Activated gamma-delta T cell treated with Interleukin-2 at 50 U/mL for 16 hours (primary cell): ENCODE data around the gene UPK3BL1.
"Not testable (repeated sequence)": the region's sequence is repeated elsewhere in the genome, so short reads cannot be mapped to it uniquely, and the experiment has no call there.

Source experiments
- DNase-seq: peaks from one replicate; pipeline ENCODE4 v3.0.0-alpha.2; 2020

Gene UPK3BL1, protein sequence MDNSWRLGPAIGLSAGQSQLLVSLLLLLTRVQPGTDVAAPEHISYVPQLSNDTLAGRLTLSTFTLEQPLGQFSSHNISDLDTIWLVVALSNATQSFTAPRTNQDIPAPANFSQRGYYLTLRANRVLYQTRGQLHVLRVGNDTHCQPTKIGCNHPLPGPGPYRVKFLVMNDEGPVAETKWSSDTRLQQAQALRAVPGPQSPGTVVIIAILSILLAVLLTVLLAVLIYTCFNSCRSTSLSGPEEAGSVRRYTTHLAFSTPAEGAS

DNA sequence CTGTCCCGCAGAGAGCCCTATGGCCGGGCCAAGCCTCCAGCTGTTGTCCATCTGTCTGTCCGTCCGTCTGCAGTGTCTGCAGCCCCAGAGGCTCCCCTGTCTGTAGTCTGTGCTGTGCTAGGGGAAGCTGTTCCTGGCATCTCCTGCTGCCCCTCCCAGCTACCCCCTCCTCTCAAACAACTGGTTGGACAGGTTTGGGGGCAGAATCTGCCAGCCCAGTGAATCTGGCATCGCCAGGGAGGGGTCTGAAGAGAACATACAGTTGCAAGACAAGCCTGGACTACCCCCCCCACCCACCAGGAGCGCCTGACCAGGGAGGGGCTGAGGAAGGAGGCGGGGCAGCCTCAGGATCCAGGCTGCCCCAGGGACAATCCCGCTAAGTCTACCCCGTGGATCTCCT, at the start of gene UPK3BL1:
UPK3BL1 (minus strand) TSS at position 101 of the 400 bp plus-strand sequence; CDS start at position 51, 50 bp downstream.
- DNase-seq: not testable (repeated sequence)

GRCh38 chr7:102690602-102691001, 48.0 kb upstream of the UPK3BL1 start:
- DNase-seq: not testable (repeated sequence)

- DNase-seq: not testable (repeated sequence)
Observed at GRCh38 chr7:102689436-102690282, 47.1 kb upstream of the UPK3BL1 start.

DNA sequence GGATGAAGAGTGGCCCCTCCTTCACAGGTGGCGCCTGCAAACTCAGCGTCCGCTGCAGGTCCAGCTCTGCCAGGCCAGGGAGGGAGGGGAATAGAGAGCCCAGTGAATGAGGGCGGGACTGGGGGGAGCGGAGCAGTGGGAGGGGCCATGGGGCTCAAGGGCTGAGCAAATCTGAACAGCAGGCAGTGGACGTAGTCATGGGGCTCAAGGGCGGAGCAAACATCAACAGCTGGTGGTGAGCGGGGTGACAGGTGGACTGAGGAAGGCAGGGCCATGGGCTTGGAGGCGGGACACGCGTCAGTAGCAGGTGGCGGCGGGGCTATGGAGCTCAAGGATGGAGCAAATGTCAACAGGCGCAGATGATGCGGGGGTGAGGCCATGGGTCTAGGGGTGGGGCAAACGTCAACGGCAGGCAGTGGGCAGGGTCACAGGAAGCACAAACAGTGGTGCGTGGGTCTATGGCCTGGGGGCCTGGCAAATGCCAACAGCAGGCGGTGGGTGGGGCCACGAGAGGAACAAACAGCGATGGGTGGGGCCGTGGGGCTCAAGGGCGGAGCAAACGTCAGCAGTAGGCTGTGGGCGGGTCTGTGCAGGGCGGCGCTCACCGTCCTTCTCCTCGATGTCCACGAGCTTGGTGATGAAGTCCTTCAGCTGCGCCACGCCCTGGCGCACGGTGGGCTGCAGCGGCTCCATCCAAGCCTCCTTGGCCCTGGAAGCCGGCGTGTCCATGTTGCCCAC, 45.9 kb upstream of the UPK3BL1 start:
- DNase-seq: not testable (repeated sequence)

- not testable (repeated sequence) for DNase-seq
Observed at GRCh38 chr7:102682560-102682959, 40.0 kb upstream of the UPK3BL1 start.

GRCh38 chr7:102680780-102681179, 38.2 kb upstream of the UPK3BL1 start:
- DNase-seq: not testable (repeated sequence)

DNA sequence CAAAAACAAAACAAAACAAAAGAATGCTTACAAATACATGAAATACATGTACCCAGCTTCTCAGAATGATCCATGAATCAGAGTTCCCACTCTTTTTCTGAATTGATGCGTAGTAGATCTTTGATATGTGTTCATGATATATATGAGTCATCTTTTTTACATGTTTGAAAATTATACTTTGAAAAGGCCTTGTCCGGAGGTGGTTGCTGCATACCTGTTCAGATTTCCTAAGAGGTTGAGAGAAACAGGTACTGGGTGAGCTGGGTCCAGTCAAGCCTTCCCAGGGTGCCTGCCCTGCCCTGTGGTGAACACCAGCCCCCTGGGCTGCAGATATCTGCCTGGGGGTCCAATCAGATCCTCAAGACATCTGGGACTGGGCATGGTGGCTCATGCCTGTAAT, 33.0 kb upstream of the UPK3BL1 start:
- DNase-seq: not testable (repeated sequence)

DNA sequence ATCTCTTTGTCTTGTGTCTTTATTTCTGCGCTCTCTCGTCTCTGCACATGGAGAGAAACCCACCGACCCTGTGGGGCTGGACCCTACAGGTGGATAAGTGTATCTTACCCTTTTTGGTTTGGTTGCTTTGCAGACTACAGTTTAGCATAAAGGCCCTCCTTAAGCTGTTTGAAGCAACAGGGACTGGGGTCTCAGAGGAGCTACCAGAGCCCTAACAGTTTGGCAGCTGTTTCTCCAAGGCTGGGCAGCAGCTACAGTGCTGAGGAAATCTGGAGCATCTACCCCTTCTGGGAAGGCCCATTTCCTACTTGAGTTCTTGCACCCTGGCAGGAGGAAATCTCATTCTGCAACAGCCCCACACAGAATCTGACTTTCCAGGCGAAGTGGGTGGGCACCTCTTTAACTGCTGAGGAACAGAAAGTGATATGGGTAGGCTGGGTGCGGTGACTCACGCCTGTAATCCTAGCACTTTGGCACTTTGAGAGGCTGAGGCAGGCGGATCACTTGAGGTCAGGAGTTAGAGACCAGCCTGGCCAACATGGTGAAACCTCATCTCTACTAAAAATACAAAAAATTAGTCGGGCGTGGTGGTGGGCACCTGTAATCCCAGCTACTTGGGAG, 31.0 kb upstream of the UPK3BL1 start:
- DNase-seq: not testable (repeated sequence)

DNA sequence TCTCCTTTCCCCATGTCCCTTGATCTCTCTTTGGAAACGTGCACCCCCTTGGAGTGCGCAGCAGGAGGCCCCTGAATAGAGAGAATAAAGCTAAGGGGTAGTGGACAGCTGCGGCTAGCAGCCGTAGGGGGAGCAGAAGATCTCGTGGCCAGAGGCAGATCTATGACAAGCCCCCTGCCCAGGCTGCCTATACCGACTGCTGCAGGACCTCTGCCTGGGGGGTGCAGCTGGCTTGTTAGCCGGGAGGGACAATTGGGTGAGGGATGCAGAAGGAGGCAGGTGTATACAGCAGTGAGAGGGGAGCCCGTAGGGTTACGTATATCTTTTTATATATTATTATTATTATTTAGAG, 29.3 kb upstream of the UPK3BL1 start:
- not testable (repeated sequence) for DNase-seq

GRCh38 chr7:102671166-102671955, 28.8 kb upstream of the UPK3BL1 start, which contains the start of gene POLR2J2:
POLR2J2 (minus strand) TSS chr7:102671663; CDS start chr7:102671601, 62 bp downstream.
- DNase-seq: not testable (repeated sequence)

DNA sequence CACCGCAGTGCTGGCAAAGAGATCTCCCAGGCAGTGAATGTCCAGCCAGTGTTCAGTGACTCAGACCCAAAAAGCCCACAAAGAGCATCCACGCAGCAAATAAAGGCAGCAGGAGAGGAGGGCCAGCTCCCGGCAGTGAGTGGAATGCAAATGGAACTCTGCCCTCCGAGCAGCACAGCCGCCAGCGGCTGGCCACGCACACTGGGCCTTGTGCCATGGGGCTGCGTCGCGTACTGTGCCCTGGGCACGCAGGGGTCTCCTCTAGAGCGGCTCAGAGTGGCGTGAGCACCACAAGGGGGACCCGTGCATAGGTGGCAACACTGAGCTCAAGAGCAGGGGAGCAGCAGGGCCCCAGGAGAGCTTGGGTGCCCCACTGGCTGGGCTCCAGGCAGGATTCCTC, 24.9 kb upstream of the UPK3BL1 start:
- not testable (repeated sequence) for DNase-seq

DNA sequence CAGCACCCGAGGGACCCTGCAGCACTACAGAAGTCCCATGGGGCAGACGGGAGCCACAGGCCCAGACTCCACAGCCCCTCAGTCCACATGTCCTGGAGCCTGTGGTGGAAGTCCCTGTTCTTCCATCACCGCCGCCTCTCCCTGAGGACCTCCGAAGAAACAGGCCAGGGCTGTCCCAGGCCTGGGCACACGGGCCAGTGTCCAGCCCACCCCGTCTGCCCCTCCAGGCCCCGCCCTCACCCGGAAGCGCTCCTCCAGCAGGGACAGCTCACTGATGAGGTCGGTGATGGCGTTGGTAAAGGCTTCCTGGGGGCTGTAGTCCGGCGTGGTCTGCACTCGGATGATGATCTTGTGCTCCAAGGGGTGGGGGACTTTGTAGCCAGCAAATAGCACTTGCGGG, 24.3 kb upstream of the UPK3BL1 start:
- DNase-seq: not testable (repeated sequence)

DNA sequence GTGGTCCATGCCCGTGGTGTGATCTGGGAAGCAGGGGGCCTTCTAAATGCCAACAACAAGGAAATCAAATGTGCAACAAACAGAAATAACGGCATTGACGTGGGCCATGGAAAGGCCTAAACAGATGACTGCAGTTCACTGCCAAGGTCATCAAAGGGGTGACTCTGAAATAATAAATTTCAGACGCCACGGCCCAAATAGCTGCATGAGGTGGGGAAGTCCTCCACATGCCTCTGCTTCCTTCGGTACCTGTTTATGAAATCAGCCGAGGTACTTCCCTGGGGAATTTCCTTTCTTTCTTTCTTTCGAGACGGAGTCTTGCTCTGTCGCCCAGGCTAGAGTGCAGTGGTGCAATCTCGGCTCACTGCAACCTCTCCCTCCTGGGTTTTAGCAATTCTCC, 22.2 kb upstream of the UPK3BL1 start:
- DNase-seq: not testable (repeated sequence)

- DNase-seq: not testable (repeated sequence)
Observed at GRCh38 chr7:102649924-102650323, 7.3 kb upstream of the UPK3BL1 start, which contains the start of gene SPDYE2B. SPDYE2B (plus strand) TSS chr7:102650319; CDS start chr7:102652349, 2,030 bp downstream.

DNA sequence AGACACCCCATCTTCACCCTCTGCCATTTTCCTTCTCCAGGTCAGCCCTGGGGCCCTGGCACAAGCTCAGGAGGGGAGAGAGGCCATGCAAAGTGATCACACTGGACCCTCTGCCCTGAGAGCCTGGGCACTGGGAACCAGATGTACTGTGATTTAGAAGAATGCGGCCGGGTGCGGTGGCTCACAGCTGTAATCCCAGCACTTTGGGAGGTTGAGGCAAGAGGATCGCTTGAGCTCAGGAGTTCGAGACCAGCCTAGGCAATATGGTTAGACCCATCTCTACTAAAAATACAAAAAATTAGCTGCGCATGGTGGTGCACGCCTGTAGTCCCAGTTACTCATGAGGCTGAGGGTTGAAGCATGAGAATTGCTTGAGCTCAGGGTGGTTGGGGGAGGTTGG, 5.2 kb upstream of the UPK3BL1 start:
- not testable (repeated sequence) for DNase-seq

- DNase-seq: not testable (repeated sequence)
Observed at GRCh38 chr7:102643404-102643803, 813 bp upstream of the UPK3BL1 start.

DNA sequence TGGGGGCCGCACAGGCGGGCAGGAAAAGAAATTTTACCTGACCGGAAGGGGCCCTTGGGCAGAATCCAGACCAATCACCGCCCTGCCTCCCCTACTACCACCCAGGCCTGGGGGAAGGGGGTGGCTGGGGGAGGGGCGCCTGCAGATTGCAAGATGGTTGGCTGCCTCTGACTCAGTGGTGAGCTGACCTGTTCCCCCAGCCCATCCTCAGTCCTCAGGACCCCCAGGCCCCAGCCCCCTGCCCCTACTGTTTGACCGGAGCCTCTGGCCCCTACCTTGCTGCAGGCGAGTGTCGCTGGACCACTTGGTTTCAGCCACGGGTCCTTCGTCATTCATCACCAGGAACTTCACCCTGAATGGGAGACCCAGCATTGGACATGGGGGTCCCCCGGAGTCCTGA, 3.7 kb downstream of the UPK3BL1 start:
- DNase-seq: not testable (repeated sequence)

DNA sequence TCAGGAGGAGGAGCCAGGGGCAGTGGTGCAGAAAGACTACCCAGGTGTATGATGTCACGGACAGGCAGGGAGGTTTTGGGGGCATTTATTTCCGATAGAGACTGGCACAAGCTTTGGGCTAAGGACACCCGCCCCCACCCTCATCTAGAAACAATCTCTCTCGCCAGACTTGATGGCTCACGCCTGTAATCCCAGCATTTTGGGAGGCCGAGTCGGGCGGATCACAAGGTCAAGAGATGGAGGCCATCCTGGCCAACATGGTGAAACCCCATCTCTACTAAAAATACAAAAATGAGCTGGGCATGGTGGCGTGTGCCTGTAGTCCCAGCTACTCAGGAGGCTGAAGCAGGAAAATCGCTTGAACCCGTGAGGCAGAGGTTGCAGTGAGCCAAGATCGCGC, 5.6 kb downstream of the UPK3BL1 start:
- DNase-seq: not testable (repeated sequence)

- DNase-seq: not testable (repeated sequence)
Observed at GRCh38 chr7:102635354-102635753, 7.2 kb downstream of the UPK3BL1 start.

DNA sequence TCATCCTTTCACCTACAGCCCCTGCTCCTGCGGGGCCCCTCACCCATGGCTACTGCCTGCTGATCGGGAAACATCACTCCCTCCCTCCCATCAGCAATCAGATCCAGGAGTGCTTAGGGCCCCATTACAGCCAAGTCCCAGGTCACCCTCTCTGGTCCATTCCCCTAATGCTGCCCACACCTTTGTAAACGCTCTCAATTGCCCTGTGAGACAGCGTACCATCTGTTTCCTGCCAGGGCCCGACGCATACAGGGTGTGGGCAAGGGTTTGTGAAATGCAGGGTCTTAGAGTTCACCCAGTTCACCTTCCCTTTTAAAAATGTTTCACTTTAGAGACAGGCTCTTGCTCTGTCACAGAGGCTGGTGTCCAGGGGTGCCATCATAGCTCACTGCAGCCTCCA, 8.3 kb downstream of the UPK3BL1 start:
- DNase-seq: not testable (repeated sequence)

- not testable (repeated sequence) for DNase-seq
Observed at GRCh38 chr7:102630622-102631021, 12.0 kb downstream of the UPK3BL1 start.
